OCI-LY1 (cell line): Measurements from ENCODE around the gene ZNF766.

Experiments
- H2AFZ ChIP-seq: fragments of 200-600 bp; sonication (generic), shearing (Covaris generic); 2 replicates; pipeline ENCODE4 v1.6.0; 2014; ENCODE audit warnings: antibody characterized with exemption, mild to moderate bottlenecking, low read length
- H3F3A ChIP-seq: fragments of 200-600 bp; sonication (generic), shearing (Covaris generic); 2 replicates; pipeline ENCODE4 v1.6.0; 2014; ENCODE audit warnings: mild to moderate bottlenecking, antibody characterized with exemption, low read length, moderate library complexity; ENCODE audit not compliant: insufficient read depth
- H3K27ac ChIP-seq: fragments of 200-600 bp; sonication (generic); 2 replicates; pipeline ENCODE4 v1.5.1; 2014; ENCODE audit warnings: low read length, mixed run types, mild to moderate bottlenecking, low read depth; ENCODE audit not compliant: poor library complexity, severe bottlenecking
- H3K27me3 ChIP-seq: fragments of 200-600 bp; sonication (generic); 2 replicates; pipeline ENCODE4 v1.6.0; 2014; ENCODE audit warnings: antibody characterized with exemption, mild to moderate bottlenecking, low read length, moderate library complexity; ENCODE audit not compliant: insufficient read depth
- H3K36me3 ChIP-seq: fragments of 200-600 bp; sonication (generic); 2 replicates; pipeline ENCODE4 v1.6.1; 2014; ENCODE audit warnings: mild to moderate bottlenecking, antibody characterized with exemption, low read length, moderate library complexity, mixed read lengths; ENCODE audit not compliant: insufficient read depth
- H3K4me1 ChIP-seq: fragments of 200-600 bp; sonication (generic); 2 replicates; pipeline ENCODE4 v1.5.1; 2014; ENCODE audit warnings: mild to moderate bottlenecking, low read length, moderate library complexity; ENCODE audit not compliant: insufficient read depth, severe bottlenecking
- H3K4me2 ChIP-seq: fragments of 200-600 bp; sonication (generic), shearing (Covaris generic); 2 replicates; pipeline ENCODE4 v1.6.1; 2014; ENCODE audit warnings: low read length
- H3K4me3 ChIP-seq: fragments of 200-600 bp; sonication (generic); 2 replicates; pipeline ENCODE4 v1.5.1; 2014; ENCODE audit warnings: low read length, low read depth, mild to moderate bottlenecking, mixed read lengths; ENCODE audit not compliant: poor library complexity, severe bottlenecking
- H3K79me2 ChIP-seq: fragments of 200-600 bp; shearing (Covaris generic); 2 replicates; pipeline ENCODE4 v1.6.1; 2016; ENCODE audit warnings: mixed run types, low read length, mixed read lengths; ENCODE audit not compliant: insufficient read depth
- H3K9ac ChIP-seq: fragments of 200-600 bp; sonication (generic), shearing (Covaris generic); 2 replicates; pipeline ENCODE4 v1.6.1; 2014; ENCODE audit warnings: mild to moderate bottlenecking, low read length, mixed read lengths
- H3K9me2 ChIP-seq: fragments of 200-600 bp; sonication (generic), shearing (Covaris generic); 2 replicates; pipeline ENCODE4 v1.6.1; 2014; ENCODE audit warnings: low read depth, mild to moderate bottlenecking, low read length, mixed read lengths
- H3K9me3 ChIP-seq: fragments of 200-600 bp; shearing (Covaris generic); 2 replicates; pipeline ENCODE4 v1.6.1; 2014; ENCODE audit warnings: low read length, mixed read lengths
- H4K20me1 ChIP-seq: fragments of 200-600 bp; sonication (generic), shearing (Covaris generic); 2 replicates; pipeline ENCODE4 v1.6.0; 2016; ENCODE audit warnings: mild to moderate bottlenecking, low read length; ENCODE audit not compliant: insufficient read depth
- CTCF ChIP-seq: fragments of 200-600 bp; sonication (generic), shearing (Covaris generic); IDR thresholded peaks from 2 replicates; pipeline ENCODE4 v1.5.1; 2017; ENCODE audit warnings: mild to moderate bottlenecking, antibody characterized with exemption, low read length, moderate library complexity, mixed read lengths
- EZH2 ChIP-seq: fragments of 200-600 bp; sonication (generic), shearing (Covaris generic); IDR thresholded peaks from 2 replicates; pipeline ENCODE4 v1.8.0; 2017; ENCODE audit warnings: borderline replicate concordance, mixed run types, mild to moderate bottlenecking, antibody characterized with exemption, low read length, moderate library complexity, mixed read lengths

ZNF766 gene

GRCh38 chr19:52273301-52273700 is 3.9 kb downstream of the ZNF766 start:
- no peaks in the 10 kb centered on the region for H3K27me3 ChIP-seq
- peaks cover 71% of the 10 kb centered on the region for H3K79me2 ChIP-seq
- H3K4me3 ChIP-seq = no peak overlapping the region
- peaks cover 77% of the 10 kb centered on the region for H3K36me3 ChIP-seq
- H3K9ac ChIP-seq = no peak overlapping the region
- H3F3A ChIP-seq = no peaks in the 10 kb centered on the region
- H3K9me2 ChIP-seq = no peaks in the 10 kb centered on the region
- H3K9me3 ChIP-seq = peaks cover 27% of the 10 kb centered on the region
- no peak overlapping the region for H2AFZ ChIP-seq
- TF ChIP-seq CTCF (no peak), EZH2 (no peak)
- H3K4me2 ChIP-seq = no peak overlapping the region
- H3K27ac ChIP-seq = no peak overlapping the region
- peaks cover 13% of the 10 kb centered on the region for H3K4me1 ChIP-seq
- no peaks in the 10 kb centered on the region for H4K20me1 ChIP-seq

- no peaks in the 10 kb centered on the region for H3F3A ChIP-seq
- no peaks in the 10 kb centered on the region for H4K20me1 ChIP-seq
- peaks cover 26% of the 10 kb centered on the region for H3K9me3 ChIP-seq
- H3K27ac ChIP-seq = no peak overlapping the region
- H3K4me1 ChIP-seq = peaks cover 8% of the 10 kb centered on the region
- no peak overlapping the region for H3K4me3 ChIP-seq
- no peak overlapping the region for H3K9ac ChIP-seq
- H2AFZ ChIP-seq = no peak overlapping the region
- peaks cover 85% of the 10 kb centered on the region for H3K36me3 ChIP-seq
- no peaks in the 10 kb centered on the region for H3K9me2 ChIP-seq
- H3K27me3 ChIP-seq = no peaks in the 10 kb centered on the region
- no peak overlapping the region for H3K4me2 ChIP-seq
- TF ChIP-seq CTCF (no peak), EZH2 (no peak)
- H3K79me2 ChIP-seq = peaks cover 80% of the 10 kb centered on the region
Observed at GRCh38 chr19:52274191-52274590, 4.8 kb downstream of the ZNF766 start.

GRCh38 chr19:52275988-52276387 is 6.6 kb downstream of the ZNF766 start:
- peaks cover 30% of the 10 kb centered on the region for H3K9me3 ChIP-seq
- peaks cover 90% of the 10 kb centered on the region for H3K36me3 ChIP-seq
- no peak overlapping the region for H2AFZ ChIP-seq

More at GRCh38 chr19:52275988-52276387, 6.6 kb downstream of the ZNF766 start:
- no peaks in the 10 kb centered on the region for H3F3A ChIP-seq
- H3K9ac ChIP-seq = no peak overlapping the region
- H3K4me3 ChIP-seq = no peak overlapping the region
- H3K4me2 ChIP-seq = no peak overlapping the region
- peaks cover 79% of the 10 kb centered on the region for H3K79me2 ChIP-seq
- no peaks in the 10 kb centered on the region for H3K27me3 ChIP-seq
- no peaks in the 10 kb centered on the region for H3K4me1 ChIP-seq
- no peak overlapping the region for H3K27ac ChIP-seq
- no peaks in the 10 kb centered on the region for H4K20me1 ChIP-seq
- H3K9me2 ChIP-seq = no peaks in the 10 kb centered on the region
- TF ChIP-seq EZH2 (no peak), CTCF (no peak)
